ENCODE measurements around the gene IRF2BPL.

- TF ChIP-seq TAF1 (IDR thresholded peaks at IDR 0.05; ENCODE audit: borderline replicate concordance, low read depth, low read length): no peak
- no peak for TF ChIP-seq POLR2AphosphoS5 (IDR thresholded peaks at IDR 0.05; ENCODE audit: low read depth, low read length)
- no peak for TF ChIP-seq POLR2A (IDR thresholded peaks at IDR 0.05; ENCODE audit: low read depth, low read length)
Observed at GRCh38 chr14:76995279-76996035, 33.1 kb downstream of the IRF2BPL start.
